ENCODE data around the gene ERCC6.

The ERCC6 gene

GRCh38 chr10:49562893-49563292, 24.0 kb upstream of the ERCC6 start:
- TF ChIP-seq, protein P1, sequence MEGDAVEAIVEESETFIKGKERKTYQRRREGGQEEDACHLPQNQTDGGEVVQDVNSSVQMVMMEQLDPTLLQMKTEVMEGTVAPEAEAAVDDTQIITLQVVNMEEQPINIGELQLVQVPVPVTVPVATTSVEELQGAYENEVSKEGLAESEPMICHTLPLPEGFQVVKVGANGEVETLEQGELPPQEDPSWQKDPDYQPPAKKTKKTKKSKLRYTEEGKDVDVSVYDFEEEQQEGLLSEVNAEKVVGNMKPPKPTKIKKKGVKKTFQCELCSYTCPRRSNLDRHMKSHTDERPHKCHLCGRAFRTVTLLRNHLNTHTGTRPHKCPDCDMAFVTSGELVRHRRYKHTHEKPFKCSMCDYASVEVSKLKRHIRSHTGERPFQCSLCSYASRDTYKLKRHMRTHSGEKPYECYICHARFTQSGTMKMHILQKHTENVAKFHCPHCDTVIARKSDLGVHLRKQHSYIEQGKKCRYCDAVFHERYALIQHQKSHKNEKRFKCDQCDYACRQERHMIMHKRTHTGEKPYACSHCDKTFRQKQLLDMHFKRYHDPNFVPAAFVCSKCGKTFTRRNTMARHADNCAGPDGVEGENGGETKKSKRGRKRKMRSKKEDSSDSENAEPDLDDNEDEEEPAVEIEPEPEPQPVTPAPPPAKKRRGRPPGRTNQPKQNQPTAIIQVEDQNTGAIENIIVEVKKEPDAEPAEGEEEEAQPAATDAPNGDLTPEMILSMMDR (IDR thresholded peaks at IDR 0.05; ENCODE audit: low read depth, low read length): no peak
- DNase-seq (ENCODE audit: extremely low read depth, low read depth): no peak

DNA sequence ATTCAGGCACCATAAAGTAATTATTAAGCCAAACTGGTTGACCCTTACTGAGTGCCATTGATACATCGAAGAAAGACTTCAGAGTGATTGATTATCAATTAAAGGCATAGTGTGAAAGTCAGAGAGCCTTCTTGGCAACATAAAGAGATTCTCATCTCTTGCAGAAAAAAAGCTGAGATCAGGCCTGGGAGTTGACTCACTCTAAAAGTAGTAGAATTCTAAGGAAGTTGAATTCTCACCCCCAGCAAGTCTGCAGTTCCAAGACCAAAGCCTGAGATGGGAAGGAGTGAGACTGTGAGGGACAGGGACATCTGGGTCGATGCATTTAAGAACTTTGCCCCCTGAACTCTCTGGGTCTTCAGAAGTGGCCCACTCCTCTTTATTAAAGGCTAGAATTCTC, 21.6 kb upstream of the ERCC6 start:
- no peak for DNase-seq (ENCODE audit: extremely low read depth, low read depth)
- TF ChIP-seq, protein P1 (IDR thresholded peaks at IDR 0.05; ENCODE audit: low read depth, low read length): no peak

DNA sequence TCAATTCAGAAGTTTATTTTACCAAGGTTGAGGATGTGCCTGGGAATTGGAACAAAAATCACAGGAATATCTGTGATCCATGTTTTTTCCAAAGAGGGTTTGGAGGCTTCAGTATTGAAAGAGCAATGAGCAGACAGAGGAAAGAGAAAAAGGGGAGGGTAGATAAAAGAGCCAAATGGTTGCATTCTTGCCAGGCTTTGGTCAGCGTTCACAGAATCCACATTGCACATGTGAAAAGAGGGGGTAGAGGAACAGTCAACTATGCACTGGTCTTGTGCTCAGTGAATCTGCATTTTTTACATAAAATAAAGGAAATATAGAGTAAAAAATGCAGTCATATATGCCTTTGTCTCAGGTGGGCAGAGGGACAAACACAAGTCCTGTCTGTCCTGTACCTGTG, 20.6 kb upstream of the ERCC6 start:
- no peak for DNase-seq (ENCODE audit: extremely low read depth, low read depth)
- TF ChIP-seq, protein P1 (IDR thresholded peaks at IDR 0.05; ENCODE audit: low read depth, low read length): no peak

DNA sequence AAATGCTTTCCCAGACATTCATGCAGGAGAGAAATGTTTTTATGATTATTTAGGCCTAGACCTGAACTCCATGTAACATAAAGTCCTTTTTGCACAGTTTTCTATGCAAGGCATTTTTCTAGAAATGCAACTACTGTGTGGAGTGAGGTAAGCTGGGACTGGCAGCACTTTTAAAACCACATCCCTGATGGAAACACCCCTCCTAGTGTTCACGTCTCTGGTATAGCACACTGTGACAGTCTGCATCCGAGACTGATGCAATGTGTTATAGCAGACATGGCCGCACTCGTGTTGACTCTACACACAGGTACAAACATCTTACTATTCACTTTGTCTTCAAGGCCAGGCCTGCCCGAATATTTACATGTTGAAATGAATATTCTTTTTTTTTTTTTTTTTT, 19.3 kb upstream of the ERCC6 start:
- TF ChIP-seq, protein P1 (IDR thresholded peaks at IDR 0.05; ENCODE audit: low read depth, low read length): no peak
- no peak for DNase-seq (ENCODE audit: extremely low read depth, low read depth)

DNA sequence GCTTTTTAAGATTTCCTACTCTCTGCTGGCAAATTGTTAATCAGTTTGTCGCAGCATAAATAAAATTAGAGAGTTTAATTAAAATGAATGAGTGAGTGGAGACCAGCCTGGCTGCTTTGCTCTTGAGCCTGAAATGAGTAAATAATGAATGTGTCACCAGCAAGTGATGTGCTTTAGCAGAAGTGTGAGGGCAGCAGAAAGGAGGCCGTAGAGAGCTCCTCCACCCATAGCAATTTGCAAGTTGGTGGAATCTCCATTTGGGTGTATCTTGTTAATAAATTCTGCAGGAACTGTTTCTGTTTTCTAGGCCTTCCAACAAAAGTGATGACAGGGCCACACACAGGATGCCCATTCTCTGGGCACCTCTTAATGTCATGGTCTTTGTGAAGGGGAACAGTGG, 18.8 kb upstream of the ERCC6 start:
- TF ChIP-seq, protein P1 (IDR thresholded peaks at IDR 0.05; ENCODE audit: low read depth, low read length): no peak
- DNase-seq (ENCODE audit: extremely low read depth, low read depth): no peak

- TF ChIP-seq, protein P1 (IDR thresholded peaks at IDR 0.05; ENCODE audit: low read depth, low read length): no peak
- no peak for DNase-seq (ENCODE audit: extremely low read depth, low read depth)
Observed at GRCh38 chr10:49556723-49557122, 17.8 kb upstream of the ERCC6 start.

DNA sequence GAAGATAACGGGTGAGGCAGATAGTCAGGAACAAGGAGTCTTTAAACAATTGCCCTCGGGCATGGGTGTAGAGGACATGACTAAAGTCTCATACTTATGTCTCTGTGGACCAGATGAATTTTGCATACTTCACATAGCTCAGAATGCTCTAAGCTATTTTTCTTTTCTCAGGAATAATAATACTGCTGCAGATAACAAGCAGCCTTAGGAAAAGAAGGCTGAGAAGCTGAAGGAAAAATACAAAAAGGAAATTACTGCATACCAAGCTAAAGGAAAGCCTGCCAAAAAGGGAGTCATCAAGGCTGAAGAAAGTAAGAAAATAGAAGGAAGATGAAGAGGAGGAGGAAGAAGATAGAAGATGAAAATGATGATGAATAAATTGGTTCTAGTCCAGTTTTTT, 13.4 kb upstream of the ERCC6 start:
- TF ChIP-seq, protein P1 (IDR thresholded peaks at IDR 0.05; ENCODE audit: low read depth, low read length): no peak

More for the DNA sequence above, 13.4 kb upstream of the ERCC6 start:
- DNase-seq (ENCODE audit: extremely low read depth, low read depth): no peak
